ENCODE results near the gene AFAP1L2.
A peak's percentile ranks its signal among the peaks of the same experiment; 100 is the strongest.

DNA sequence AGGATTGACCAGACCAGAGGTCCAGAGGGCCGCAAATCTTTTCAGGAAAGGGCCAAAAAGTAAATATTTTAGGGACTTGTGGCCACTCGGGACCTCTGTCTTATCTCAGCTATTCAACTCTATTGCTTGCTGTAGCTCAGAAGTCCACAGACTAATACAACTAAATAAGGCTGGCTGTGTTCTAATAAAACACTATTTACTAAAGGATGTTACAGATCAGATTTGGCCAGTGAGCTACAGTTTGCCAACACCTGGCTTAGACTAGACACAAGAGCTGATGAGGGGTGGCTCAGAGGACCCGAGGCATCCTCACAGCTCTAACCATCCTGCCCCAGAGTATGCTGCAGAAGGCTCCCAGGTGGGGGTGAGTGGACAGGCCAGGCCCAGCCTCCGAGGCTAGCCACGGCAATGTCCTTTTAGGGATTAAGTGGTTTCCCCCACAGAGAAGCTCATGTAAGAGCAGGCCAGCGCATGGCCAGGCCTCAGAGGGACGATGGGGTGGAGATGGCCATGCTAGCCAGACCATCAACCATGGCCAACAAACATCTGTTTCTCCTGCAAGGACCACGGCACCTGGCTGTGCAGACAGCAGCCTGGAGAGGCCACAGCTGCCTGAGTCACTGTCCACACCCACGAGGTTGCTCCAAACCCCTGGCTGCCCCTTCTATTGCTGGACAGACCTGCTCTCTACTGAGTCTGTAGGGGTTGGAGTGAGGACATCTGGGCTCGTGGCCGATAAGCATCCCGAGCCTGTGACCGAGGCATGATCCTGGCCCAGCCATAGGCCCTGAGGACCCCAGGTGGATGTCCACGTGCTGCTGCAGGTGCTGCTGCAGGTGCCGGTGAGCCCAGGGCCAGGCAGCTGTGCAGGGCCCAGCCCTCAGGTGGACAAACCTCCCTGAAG lies 76.5 kb downstream of the AFAP1L2 start:
- TF ChIP-seq, protein P1, sequence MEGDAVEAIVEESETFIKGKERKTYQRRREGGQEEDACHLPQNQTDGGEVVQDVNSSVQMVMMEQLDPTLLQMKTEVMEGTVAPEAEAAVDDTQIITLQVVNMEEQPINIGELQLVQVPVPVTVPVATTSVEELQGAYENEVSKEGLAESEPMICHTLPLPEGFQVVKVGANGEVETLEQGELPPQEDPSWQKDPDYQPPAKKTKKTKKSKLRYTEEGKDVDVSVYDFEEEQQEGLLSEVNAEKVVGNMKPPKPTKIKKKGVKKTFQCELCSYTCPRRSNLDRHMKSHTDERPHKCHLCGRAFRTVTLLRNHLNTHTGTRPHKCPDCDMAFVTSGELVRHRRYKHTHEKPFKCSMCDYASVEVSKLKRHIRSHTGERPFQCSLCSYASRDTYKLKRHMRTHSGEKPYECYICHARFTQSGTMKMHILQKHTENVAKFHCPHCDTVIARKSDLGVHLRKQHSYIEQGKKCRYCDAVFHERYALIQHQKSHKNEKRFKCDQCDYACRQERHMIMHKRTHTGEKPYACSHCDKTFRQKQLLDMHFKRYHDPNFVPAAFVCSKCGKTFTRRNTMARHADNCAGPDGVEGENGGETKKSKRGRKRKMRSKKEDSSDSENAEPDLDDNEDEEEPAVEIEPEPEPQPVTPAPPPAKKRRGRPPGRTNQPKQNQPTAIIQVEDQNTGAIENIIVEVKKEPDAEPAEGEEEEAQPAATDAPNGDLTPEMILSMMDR (IDR thresholded peaks at IDR 0.05) = no peak
- no peak for TF ChIP-seq POLR2A (IDR thresholded peaks at IDR 0.05)
- TF ChIP-seq POLR2AphosphoS5 (IDR thresholded peaks at IDR 0.05) = peak; percentile 64

Measured in prostate gland (tissue), 2 donors.